Skeletal muscle satellite cell (primary cell): ENCODE data around the gene PRDM1.
"Not testable (repeated sequence)": the region's sequence is repeated elsewhere in the genome, so short reads cannot be mapped to it uniquely, and the experiment has no call there.

Source experiments
- H3K27me3 ChIP-seq: 2 replicates; pipeline ENCODE4 v1.7.0; 2013; ENCODE audit warnings: low read length; ENCODE audit not compliant: control insufficient read depth, insufficient read depth
- H3K36me3 ChIP-seq: 2 replicates; pipeline ENCODE4 v1.7.0; 2013; ENCODE audit warnings: mild to moderate bottlenecking, control low read depth, low read length; ENCODE audit not compliant: insufficient read depth
- H3K4me1 ChIP-seq: 2 replicates; pipeline ENCODE4 v1.7.0; 2013; ENCODE audit warnings: low read length; ENCODE audit not compliant: control insufficient read depth, insufficient read depth
- H3K4me2 ChIP-seq: 2 replicates; pipeline ENCODE4 v1.7.0; 2013; ENCODE audit warnings: mild to moderate bottlenecking, low read length
- H3K4me3 ChIP-seq: 2 replicates; pipeline ENCODE4 v1.7.0; 2013; ENCODE audit warnings: low read length
- H3K9ac ChIP-seq: 2 replicates; pipeline ENCODE4 v1.7.0; 2013; ENCODE audit warnings: mild to moderate bottlenecking, low read depth, low read length, moderate library complexity
- H3K9me3 ChIP-seq: replicated peaks from 2 replicates; pipeline ENCODE4 v1.7.0; 2013; ENCODE audit warnings: mild to moderate bottlenecking, control low read depth, low read length

Gene PRDM1

GRCh38 chr6:106149472-106150069 lies 63.4 kb downstream of the PRDM1 start:
- H3K27me3 ChIP-seq = no peaks in the 10 kb centered on the region
- no peak overlapping the region for H3K4me2 ChIP-seq
- H3K9me3 ChIP-seq = no peaks in the 10 kb centered on the region
- no peaks in the 10 kb centered on the region for H3K36me3 ChIP-seq
- H3K4me3 ChIP-seq = no peak overlapping the region
- H3K9ac ChIP-seq = no peak overlapping the region
- H3K4me1 ChIP-seq = peaks cover 10% of the 10 kb centered on the region

DNA sequence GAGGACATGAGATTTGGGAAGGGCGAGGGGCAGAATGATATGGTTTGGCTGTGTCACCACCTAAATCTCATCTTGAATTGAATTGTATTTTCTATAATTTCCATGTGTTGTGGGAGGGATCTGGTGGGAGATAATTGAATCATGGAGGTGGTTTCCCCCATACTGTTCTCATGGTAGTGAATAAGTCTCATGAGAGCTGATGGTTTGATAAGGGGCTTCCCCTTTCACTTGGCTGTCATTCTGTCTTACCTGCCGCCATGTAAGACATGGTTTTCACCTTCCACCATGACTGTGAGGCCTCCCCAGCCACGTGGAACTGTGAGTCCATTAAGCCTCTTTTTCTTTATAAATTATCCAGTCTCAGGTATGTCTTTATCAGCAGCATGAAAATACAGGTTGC lies 66.3 kb downstream of the PRDM1 start:
- not testable (repeated sequence) for H3K4me1 ChIP-seq, H3K4me2 ChIP-seq, H3K27me3 ChIP-seq, H3K9ac ChIP-seq, H3K4me3 ChIP-seq, H3K36me3 ChIP-seq, H3K9me3 ChIP-seq

GRCh38 chr6:106152952-106153351 lies 66.8 kb downstream of the PRDM1 start:
- Histone ChIP-seq H3K9ac (no peak overlapping the region), H3K4me1 (no peaks in the 10 kb centered on the region), H3K36me3 (no peaks in the 10 kb centered on the region), H3K9me3 (no peaks in the 10 kb centered on the region), H3K4me3 (no peak overlapping the region), H3K27me3 (no peaks in the 10 kb centered on the region), H3K4me2 (no peak overlapping the region)

GRCh38 chr6:106154326-106154725 lies 68.2 kb downstream of the PRDM1 start:
- Histone ChIP-seq H3K4me1 (peaks cover 11% of the 10 kb centered on the region), H3K4me2 (no peak overlapping the region), H3K27me3 (no peaks in the 10 kb centered on the region)

GRCh38 chr6:106155219-106155830 lies 69.2 kb downstream of the PRDM1 start:
- Histone ChIP-seq H3K4me2 (no peak overlapping the region), H3K9me3 (no peaks in the 10 kb centered on the region), H3K27me3 (no peaks in the 10 kb centered on the region), H3K9ac (no peak overlapping the region), H3K36me3 (no peaks in the 10 kb centered on the region), H3K4me3 (no peak overlapping the region), H3K4me1 (peaks cover 21% of the 10 kb centered on the region)

More at GRCh38 chr6:106154326-106154725, 68.2 kb downstream of the PRDM1 start:
- Histone ChIP-seq H3K9ac (no peak overlapping the region), H3K9me3 (no peaks in the 10 kb centered on the region), H3K4me3 (no peak overlapping the region), H3K36me3 (no peaks in the 10 kb centered on the region)

DNA sequence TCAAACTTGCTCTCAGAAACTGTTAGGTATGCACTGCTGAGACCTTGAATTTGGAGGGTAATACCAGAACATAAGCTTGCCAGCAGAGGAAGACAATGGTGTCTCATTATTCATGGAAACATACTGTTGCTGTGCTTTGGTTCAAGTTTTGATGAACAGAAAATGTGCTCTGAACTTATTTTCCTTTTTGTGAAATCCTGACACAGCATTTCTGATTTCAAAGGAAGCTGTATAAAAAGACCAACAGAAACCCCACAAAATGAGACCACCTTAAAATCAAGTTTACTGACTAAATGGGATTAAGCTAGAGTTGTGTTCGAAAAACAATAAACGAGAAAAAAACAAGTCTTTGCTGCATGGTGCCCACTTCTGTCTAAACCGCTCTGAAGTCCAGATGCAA lies 70.3 kb downstream of the PRDM1 start:
- no peak overlapping the region for H3K4me3 ChIP-seq
- peaks cover 21% of the 10 kb centered on the region for H3K4me1 ChIP-seq
- no peaks in the 10 kb centered on the region for H3K36me3 ChIP-seq
- no peaks in the 10 kb centered on the region for H3K27me3 ChIP-seq
- no peak overlapping the region for H3K4me2 ChIP-seq
- no peaks in the 10 kb centered on the region for H3K9me3 ChIP-seq
- H3K9ac ChIP-seq = no peak overlapping the region

- no peak overlapping the region for H3K4me3 ChIP-seq
- H3K9ac ChIP-seq = no peak overlapping the region
- H3K36me3 ChIP-seq = no peaks in the 10 kb centered on the region
- peaks cover 21% of the 10 kb centered on the region for H3K4me1 ChIP-seq
- H3K27me3 ChIP-seq = no peaks in the 10 kb centered on the region
- no peak overlapping the region for H3K4me2 ChIP-seq
- H3K9me3 ChIP-seq = no peaks in the 10 kb centered on the region
These were observed 70.7 kb downstream of the PRDM1 start for GRCh38 chr6:106156863-106157262.

GRCh38 chr6:106158816-106159215 lies 72.7 kb downstream of the PRDM1 start:
- Histone ChIP-seq H3K4me3 (no peak overlapping the region), H3K4me2 (peak overlapping the region; percentile 10), H3K9ac (peak overlapping the region; percentile 44), H3K9me3 (no peaks in the 10 kb centered on the region), H3K27me3 (no peaks in the 10 kb centered on the region), H3K36me3 (no peaks in the 10 kb centered on the region), H3K4me1 (peaks cover 34% of the 10 kb centered on the region)
